Adrenal gland (tissue), 5 donors: ENCODE data around the gene ANXA10.

Experiments used
- CTCF ChIP-seq, 6 experiments: fragments of 450-650 bp in 4 of 6; fragments of 200-600 bp in 2 of 6; sonication (generic) in 1 of 6; IDR thresholded peaks; 1 replicate in 5 of 6; 2 replicates in 1 of 6; pipeline versions ENCODE4 v1.5.1 to v1.8.0; 2016 to 2021; ENCODE audit warnings: antibody characterized with exemption in 6 of 6, mild to moderate bottlenecking in 2 of 6, moderate library complexity in 1 of 6
- POLR2A ChIP-seq, 2 donors: fragments of 450-650 bp; IDR thresholded peaks; one replicate each; pipeline ENCODE4 v1.6.1; 2017; ENCODE audit warnings: antibody characterized with exemption in 2 of 2, mild to moderate bottlenecking in 2 of 2, moderate library complexity in 1 of 2
- donor health status: DM: no; HTN: no; CAD: no.

- TF ChIP-seq POLR2A (IDR thresholded peaks at IDR 0.05): no peak
- TF ChIP-seq CTCF (IDR thresholded peaks at IDR 0.05): no peak
Observed at GRCh38 chr4:168120811-168121210, 28.5 kb downstream of the ANXA10 start.
